Activated CD8-positive, alpha-beta T cell treated with anti-CD3 and anti-CD28 coated beads for 36 hours (primary cell): ENCODE measurements around the gene AFF2. TPM values are rescaled to one million over a fixed set of nuclear protein-coding genes. Genes with fewer than 3 reads are reported as not detected.

ENCODE experiments used
- ATAC-seq: fragments of 200-7000 bp; cut with Tn5 transposase; one replicate; pipeline ENCODE4 v1.10.0; 2021; ENCODE audit warnings: mild to moderate bottlenecking, moderate library complexity
- CTCF ChIA-PET: fragments of 350-600 bp; sonication (Branson Sonifier 250); formaldehyde crosslinking; loops from one replicate; lab custom pipeline; 2021; ENCODE audit warnings: antibody characterized with exemption; lab: Charles Lee
- POLR2A ChIA-PET: fragments of 350-600 bp; sonication (Branson Sonifier 250); formaldehyde crosslinking; loops from one replicate; lab custom pipeline; 2021; ENCODE audit warnings: antibody characterized with exemption; lab: Charles Lee
- DNase-seq: peaks from one replicate; pipeline ENCODE4 v3.0.0-alpha.2; 2020
- H3K27ac Mint-ChIP-seq: one replicate; pipeline ENCODE4 v1.8.0; 2021; ENCODE audit warnings: mild to moderate bottlenecking, mixed read lengths
- H3K27me3 Mint-ChIP-seq: one replicate; pipeline ENCODE4 v1.8.0; 2021; ENCODE audit warnings: mixed read lengths
- H3K36me3 Mint-ChIP-seq: one replicate; pipeline ENCODE4 v1.8.0; 2021; ENCODE audit warnings: low read depth, mixed read lengths
- H3K4me1 Mint-ChIP-seq: one replicate; pipeline ENCODE4 v1.8.0; 2021; ENCODE audit warnings: low read depth, mixed read lengths
- H3K4me3 Mint-ChIP-seq: one replicate; pipeline ENCODE4 v1.8.0; 2021; ENCODE audit warnings: mild to moderate bottlenecking, moderate library complexity, mixed read lengths
- H3K9me3 Mint-ChIP-seq: one replicate; pipeline ENCODE4 v1.8.0; 2021; ENCODE audit warnings: mixed read lengths
- CTCF ChIP-seq: fragments of 200-600 bp; IDR thresholded peaks from one replicate; pipeline ENCODE4 v1.8.0; 2022; ENCODE audit warnings: antibody characterized with exemption, mild to moderate bottlenecking
- intact Hi-C: fragments of 100-400 bp; cut with micrococcal nuclease; formaldehyde crosslinking; loops from one replicate; pipeline ENCODE4 v1.10.0; 2022
- total RNA-seq, 2 experiments: library from RNA; stranded (reverse); gene quantifications; one replicate each; pipeline ENCODE4 v1.2.3, GENCODE V29; 2021

AFF2 gene
- total RNA-seq, 2 experiments from 2014 or later = 1.3 to 1.7 TPM

GRCh38 chrX:148867596-148867995, 367.2 kb downstream of the AFF2 start:
- H3K9me3 Mint-ChIP-seq = no peaks in the 10 kb centered on the region
- intact Hi-C loops = no loop called here
- ChIA-PET POLR2A (no interaction called here), CTCF (interaction anchor here (0.6 kb wide), 1 partner anchor 821 kb away, joined by 3 read pairs; no protein-coding TSS in a partner anchor)
- H3K27me3 Mint-ChIP-seq = no peaks in the 10 kb centered on the region
- no peak overlapping the region for H3K27ac Mint-ChIP-seq
- no peak for DNase-seq
- H3K36me3 Mint-ChIP-seq = no peaks in the 10 kb centered on the region
- no peaks in the 10 kb centered on the region for H3K4me1 Mint-ChIP-seq
- ATAC-seq = no peak
- H3K4me3 Mint-ChIP-seq = no peak overlapping the region
- TF ChIP-seq CTCF = no peak

- no peak for TF ChIP-seq CTCF
- no peaks in the 10 kb centered on the region for H3K27me3 Mint-ChIP-seq
- H3K27ac Mint-ChIP-seq = no peak overlapping the region
- no peaks in the 10 kb centered on the region for H3K9me3 Mint-ChIP-seq
- intact Hi-C loops = no loop called here
- H3K36me3 Mint-ChIP-seq = no peaks in the 10 kb centered on the region
- ChIA-PET POLR2A (no interaction called here), CTCF (interaction anchor here (1.1 kb wide), 1 partner anchor 14 kb away, joined by 3 read pairs; no protein-coding TSS in a partner anchor)
- H3K4me3 Mint-ChIP-seq = no peak overlapping the region
- H3K4me1 Mint-ChIP-seq = no peaks in the 10 kb centered on the region
- DNase-seq (no peak), ATAC-seq (no peak)
These were observed 371.2 kb downstream of the AFF2 start for GRCh38 chrX:148871422-148872160.

GRCh38 chrX:148872161-148872535, 371.7 kb downstream of the AFF2 start:
- POLR2A ChIA-PET = no interaction called here
- Mint-ChIP-seq H3K4me3 (no peak overlapping the region), H3K27me3 (no peaks in the 10 kb centered on the region), H3K9me3 (no peaks in the 10 kb centered on the region), H3K4me1 (no peaks in the 10 kb centered on the region), H3K36me3 (no peaks in the 10 kb centered on the region), H3K27ac (no peak overlapping the region)
- CTCF ChIA-PET = no interaction called here
- intact Hi-C loops = no loop called here
- DNase-seq (no peak), ATAC-seq (no peak)
- no peak for TF ChIP-seq CTCF

- ATAC-seq (no peak), DNase-seq (no peak)
- POLR2A ChIA-PET = no interaction called here
- TF ChIP-seq CTCF = no peak
- no peaks in the 10 kb centered on the region for H3K27me3 Mint-ChIP-seq
- H3K27ac Mint-ChIP-seq = no peak overlapping the region
- no peaks in the 10 kb centered on the region for H3K9me3 Mint-ChIP-seq
- intact Hi-C loops = no loop called here
- H3K4me1 Mint-ChIP-seq = no peaks in the 10 kb centered on the region
- CTCF ChIA-PET = no interaction called here
- no peak overlapping the region for H3K4me3 Mint-ChIP-seq
- H3K36me3 Mint-ChIP-seq = no peaks in the 10 kb centered on the region
These were observed 372.5 kb downstream of the AFF2 start for GRCh38 chrX:148872881-148873280.

GRCh38 chrX:148874636-148875246, 374.3 kb downstream of the AFF2 start:
- ChIA-PET CTCF (no interaction called here), POLR2A (no interaction called here)
- H3K4me3 Mint-ChIP-seq = no peak overlapping the region
- no peak overlapping the region for H3K27ac Mint-ChIP-seq
- no peaks in the 10 kb centered on the region for H3K9me3 Mint-ChIP-seq
- intact Hi-C loops = no loop called here
- no peak for ATAC-seq
- TF ChIP-seq CTCF = no peak
- H3K4me1 Mint-ChIP-seq = no peaks in the 10 kb centered on the region
- no peaks in the 10 kb centered on the region for H3K36me3 Mint-ChIP-seq
- no peak for DNase-seq
- H3K27me3 Mint-ChIP-seq = no peaks in the 10 kb centered on the region
